Esophagus (tissue), 2 donors: ENCODE data around the gene GRID2IP. TPM values are rescaled to one million over a fixed set of nuclear protein-coding genes. Genes with fewer than 3 reads are reported as not detected.

ENCODE experiments used
- H3K27ac ChIP-seq, 2 donors: one replicate each; pipeline ENCODE4 v1.5.1; 2013; ENCODE audit warnings: low read depth in 2 of 2, mild to moderate bottlenecking in 2 of 2, inconsistent platforms in 1 of 2, low read length in 1 of 2, moderate library complexity in 1 of 2
- H3K27me3 ChIP-seq, 2 donors: one replicate each; pipeline ENCODE4 v1.6.1; 2013; ENCODE audit warnings: low read length in 2 of 2, control low read depth in 1 of 2, mild to moderate bottlenecking in 1 of 2; ENCODE audit not compliant: insufficient read depth in 2 of 2, control insufficient read depth in 1 of 2
- H3K36me3 ChIP-seq, 2 donors: one replicate each; pipeline ENCODE4 v1.6.1; 2013; ENCODE audit warnings: low read length in 1 of 2; ENCODE audit not compliant: control insufficient read depth in 2 of 2, insufficient read depth in 2 of 2
- H3K4me1 ChIP-seq, 2 donors: one replicate each; pipeline ENCODE4 v1.6.1; 2013; ENCODE audit warnings: low read length in 1 of 2; ENCODE audit not compliant: control insufficient read depth in 2 of 2, insufficient read depth in 2 of 2
- H3K4me3 ChIP-seq, 2 donors: one replicate each; pipeline ENCODE4 v1.5.1; 2013; ENCODE audit warnings: low read length in 2 of 2, mild to moderate bottlenecking in 2 of 2, low read depth in 1 of 2, moderate library complexity in 1 of 2
- H3K9me3 ChIP-seq, 2 donors: one replicate each; pipeline ENCODE4 v1.6.1; 2013; ENCODE audit warnings: mild to moderate bottlenecking in 2 of 2, low read depth in 1 of 2, low read length in 1 of 2, moderate library complexity in 1 of 2; ENCODE audit not compliant: control insufficient read depth in 2 of 2, insufficient read depth in 1 of 2
- WGBS, 2 donors: extraction: QIAGEN DNeasy Blood & Tissue Kit; methylation state at CpG; one replicate each; pipeline ENCODE4 v1.1.7; 2013; 5-methylcytosine and 5-hydroxymethylcytosine counted together
- polyA plus RNA-seq, 2 donors: library from polyadenylated mRNA; stranded (reverse); fragments of 200-250 nt; gene quantifications; one replicate each; pipeline ENCODE4 v1.2.3, GENCODE V29; 2013
- donor health status: healthy with polysubstance abuse.
- donor health status: Bipolar disorder and iron deficiency.

Gene GRID2IP
- polyA plus RNA-seq, 2 donors = 0.39 to 0.44 TPM

DNA sequence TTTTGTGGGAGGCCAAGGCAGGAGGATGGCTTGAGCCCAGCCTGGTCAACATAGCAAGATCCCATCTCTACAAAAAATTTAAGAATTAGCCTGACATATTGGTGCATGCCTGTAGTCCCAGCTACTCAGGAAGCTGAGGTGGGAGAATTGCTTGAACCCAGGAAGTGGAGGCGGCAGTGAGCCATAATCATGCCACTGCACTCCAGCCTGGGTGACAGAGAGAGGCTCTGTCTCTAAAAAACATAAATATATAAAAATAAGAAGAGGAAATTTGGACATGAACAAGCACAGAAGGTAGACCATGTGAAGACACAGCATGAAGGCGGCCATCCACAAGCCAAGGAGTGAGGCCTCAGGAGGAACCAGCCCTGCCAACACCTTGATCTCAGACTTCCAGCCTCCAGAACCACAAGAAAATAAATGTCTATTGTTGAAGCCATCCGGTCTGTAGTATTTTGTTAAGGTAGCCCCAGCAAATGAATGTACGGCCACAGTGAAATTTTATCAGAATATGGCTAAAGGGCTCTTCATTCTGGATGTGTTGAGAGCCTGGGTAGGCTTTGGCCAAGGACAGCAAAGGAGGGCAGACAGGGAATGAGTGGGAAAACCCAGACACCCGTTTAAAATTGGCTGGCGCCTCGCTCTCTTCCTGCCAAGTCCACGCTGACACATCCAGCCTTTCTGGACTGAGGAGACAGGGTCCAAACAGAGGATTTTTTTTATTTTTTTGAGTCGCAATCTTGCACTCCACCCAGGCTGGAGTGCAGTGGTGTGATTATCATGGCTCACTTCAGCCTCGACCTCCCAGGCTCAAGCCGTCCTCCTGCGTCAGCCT, 12.9 kb upstream of the GRID2IP start:
- no peak overlapping the region for H3K27ac ChIP-seq

DNA sequence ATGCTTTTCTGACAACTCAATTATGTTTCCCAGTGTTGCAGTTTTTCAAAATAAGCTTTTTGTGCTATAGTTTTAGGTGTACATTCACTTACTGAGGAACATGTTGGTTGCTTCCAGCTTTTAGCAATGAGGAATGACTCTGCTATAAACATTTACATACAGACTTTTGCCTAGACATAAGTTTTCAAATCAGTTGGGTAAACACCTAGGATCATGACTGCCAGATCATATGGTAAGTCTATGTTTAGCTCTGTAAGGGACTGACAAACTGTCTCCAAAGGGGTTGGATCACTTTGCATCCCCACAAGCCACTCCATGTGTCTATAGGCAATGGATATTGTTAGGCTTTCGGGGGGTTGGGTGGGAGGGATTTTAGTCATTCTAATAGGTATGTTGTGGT, 10.8 kb upstream of the GRID2IP start:
- 84 to 89% methylated on average over 1 of the region's 1 CpG for WGBS, 2 donors
- no peaks in the 10 kb centered on the region for H3K36me3 ChIP-seq

More for the DNA sequence above, 12.9 kb upstream of the GRID2IP start:
- Histone ChIP-seq H3K4me3 (no peak overlapping the region), H3K4me1 (no peaks in the 10 kb centered on the region), H3K9me3 (no peaks in the 10 kb centered on the region), H3K27me3 (no peaks in the 10 kb centered on the region), H3K36me3 (no peaks in the 10 kb centered on the region)
- WGBS, 2 donors = 78 to 84% methylated on average over 12 of the region's 12 CpGs

DNA sequence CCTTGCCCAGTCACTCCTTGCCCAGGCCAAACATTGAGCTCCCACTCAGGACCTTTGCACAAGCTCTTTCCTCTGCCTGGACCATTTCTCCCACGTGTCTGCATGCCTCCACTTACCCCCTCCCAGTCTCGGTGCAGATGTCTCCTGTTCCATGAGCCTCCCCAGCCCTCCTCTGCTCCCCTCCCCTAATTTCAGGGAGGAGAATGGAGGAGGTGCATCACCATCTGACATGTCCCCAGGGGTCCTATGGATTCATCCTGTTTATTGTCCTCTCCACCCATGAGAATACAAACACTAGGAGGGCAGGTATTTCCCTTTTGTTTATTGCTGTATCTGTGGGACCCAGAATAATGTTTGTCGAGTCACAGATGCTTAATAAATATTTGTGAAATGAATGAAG, 8.6 kb upstream of the GRID2IP start:
- 35 to 45% methylated on average over 3 of the region's 3 CpGs for WGBS, 2 donors
- Histone ChIP-seq H3K4me1 (no peaks in the 10 kb centered on the region), H3K4me3 (no peak overlapping the region), H3K27ac (no peak overlapping the region), H3K9me3 (no peaks in the 10 kb centered on the region), H3K27me3 (no peaks in the 10 kb centered on the region), H3K36me3 (no peaks in the 10 kb centered on the region)

More for the DNA sequence above, 10.8 kb upstream of the GRID2IP start:
- H3K27ac ChIP-seq = no peak overlapping the region
- no peaks in the 10 kb centered on the region for H3K27me3 ChIP-seq
- H3K4me1 ChIP-seq = no peaks in the 10 kb centered on the region
- no peaks in the 10 kb centered on the region for H3K9me3 ChIP-seq
- H3K4me3 ChIP-seq = no peak overlapping the region

DNA sequence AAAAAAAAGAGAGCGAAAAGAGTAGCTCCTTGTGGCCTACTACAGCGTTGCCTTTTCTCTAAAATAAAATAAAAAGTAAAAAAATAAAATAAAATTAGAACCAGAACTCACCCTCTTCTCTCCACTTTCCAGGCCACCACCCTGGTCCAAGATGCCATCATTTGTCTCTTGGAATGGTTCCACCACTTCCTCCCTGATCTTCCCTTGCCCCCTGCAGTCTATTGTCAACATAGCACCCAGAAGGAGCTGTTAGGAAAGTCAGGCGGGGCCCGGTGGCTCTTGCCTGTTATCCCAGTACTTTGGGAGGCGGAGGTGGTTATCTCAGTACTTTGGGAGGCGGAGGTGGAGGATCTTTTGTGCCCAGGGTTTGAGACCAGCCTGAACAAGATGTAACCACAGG, 7.6 kb upstream of the GRID2IP start:
- no peaks in the 10 kb centered on the region for H3K36me3 ChIP-seq
- no peaks in the 10 kb centered on the region for H3K9me3 ChIP-seq
- WGBS, 2 donors = 52 to 58% methylated on average over 6 of the region's 6 CpGs
- H3K27me3 ChIP-seq = no peaks in the 10 kb centered on the region
- no peak overlapping the region for H3K27ac ChIP-seq
- no peak overlapping the region for H3K4me3 ChIP-seq
- no peaks in the 10 kb centered on the region for H3K4me1 ChIP-seq

DNA sequence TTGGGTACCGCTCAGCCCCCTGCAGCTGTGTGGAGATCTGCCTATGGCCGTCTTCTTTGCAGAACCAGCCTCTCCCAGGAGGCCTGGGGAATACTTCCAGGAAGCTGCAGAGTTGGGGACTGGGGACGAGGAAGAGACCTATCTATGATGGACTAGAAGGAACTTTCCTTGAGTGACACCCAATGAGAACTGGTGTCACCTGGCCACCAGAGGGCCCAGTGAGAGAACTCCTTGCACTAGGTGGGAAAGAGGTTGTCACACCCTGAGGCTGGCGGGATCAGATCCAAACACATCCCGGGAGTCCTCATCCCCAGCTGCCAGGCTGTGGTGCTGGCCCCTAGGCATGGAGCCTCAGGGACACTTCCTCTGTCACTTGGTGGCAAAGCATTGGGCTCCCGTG, 4.9 kb upstream of the GRID2IP start:
- no peak overlapping the region for H3K4me3 ChIP-seq
- WGBS, 2 donors = 63 to 65% methylated on average over 4 to 6 of the region's 6 CpGs
- H3K27ac ChIP-seq = no peak overlapping the region
- no peaks in the 10 kb centered on the region for H3K4me1 ChIP-seq
- H3K27me3 ChIP-seq = no peaks in the 10 kb centered on the region
- no peaks in the 10 kb centered on the region for H3K36me3 ChIP-seq
- no peaks in the 10 kb centered on the region for H3K9me3 ChIP-seq

DNA sequence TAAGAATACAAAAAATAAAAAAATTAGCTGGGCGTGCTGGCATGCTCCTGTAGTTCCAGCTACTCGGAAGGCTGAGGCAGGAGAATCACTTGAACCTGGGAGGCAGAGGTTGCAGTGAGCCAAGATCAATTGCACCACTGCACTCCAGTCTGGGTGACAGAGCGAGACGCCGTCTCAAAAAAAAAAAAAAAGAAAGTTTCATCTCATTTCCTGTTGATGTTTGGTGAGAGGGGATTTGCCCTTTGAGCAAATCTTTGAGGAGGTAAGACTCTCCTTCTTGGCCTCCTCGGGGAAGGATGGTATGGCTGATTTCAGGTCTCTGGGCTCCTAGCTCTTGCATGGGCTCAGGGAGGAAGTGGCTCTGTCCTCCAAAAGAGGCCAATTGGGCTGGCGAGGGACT, 3.6 kb upstream of the GRID2IP start:
- Histone ChIP-seq H3K27ac (no peak overlapping the region), H3K36me3 (no peaks in the 10 kb centered on the region), H3K4me1 (no peaks in the 10 kb centered on the region), H3K4me3 (no peak overlapping the region), H3K9me3 (no peaks in the 10 kb centered on the region), H3K27me3 (no peaks in the 10 kb centered on the region)
- 67 to 84% methylated on average over 7 of the region's 7 CpGs for WGBS, 2 donors

DNA sequence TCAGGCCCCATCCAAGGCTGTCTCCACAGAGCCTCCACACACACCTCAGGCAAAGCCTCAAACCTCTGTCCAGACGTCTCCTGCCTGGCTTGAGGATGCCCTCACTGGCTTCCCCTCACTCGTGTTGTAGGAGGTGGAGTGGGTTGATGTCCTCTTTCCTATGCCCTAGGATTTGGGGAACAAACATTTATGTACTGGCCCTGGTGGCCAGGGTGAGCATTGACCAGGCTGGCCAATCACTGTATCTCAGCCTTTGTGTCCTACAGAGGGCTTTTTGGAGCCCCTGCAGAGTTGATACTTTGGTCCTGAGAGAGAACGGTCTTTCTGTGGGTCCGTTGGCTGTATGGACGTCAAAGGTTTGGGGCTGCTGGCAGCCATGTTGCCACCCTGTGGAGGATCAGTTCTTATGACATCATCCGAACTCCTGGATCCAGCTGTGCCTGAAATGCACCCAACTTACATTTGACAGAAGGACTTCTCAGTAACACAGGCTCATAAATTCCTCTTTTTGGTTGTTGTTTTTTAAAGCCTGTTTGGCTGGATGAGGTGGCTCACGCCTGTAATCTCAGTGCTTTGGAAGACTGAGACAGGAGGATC, 2.3 kb upstream of the GRID2IP start:
- H3K4me1 ChIP-seq = no peaks in the 10 kb centered on the region
- H3K27me3 ChIP-seq = no peaks in the 10 kb centered on the region
- no peaks in the 10 kb centered on the region for H3K9me3 ChIP-seq
- no peak overlapping the region for H3K27ac ChIP-seq
- no peak overlapping the region for H3K4me3 ChIP-seq
- H3K36me3 ChIP-seq = no peaks in the 10 kb centered on the region
- 71 to 79% methylated on average over 7 of the region's 7 CpGs for WGBS, 2 donors

DNA sequence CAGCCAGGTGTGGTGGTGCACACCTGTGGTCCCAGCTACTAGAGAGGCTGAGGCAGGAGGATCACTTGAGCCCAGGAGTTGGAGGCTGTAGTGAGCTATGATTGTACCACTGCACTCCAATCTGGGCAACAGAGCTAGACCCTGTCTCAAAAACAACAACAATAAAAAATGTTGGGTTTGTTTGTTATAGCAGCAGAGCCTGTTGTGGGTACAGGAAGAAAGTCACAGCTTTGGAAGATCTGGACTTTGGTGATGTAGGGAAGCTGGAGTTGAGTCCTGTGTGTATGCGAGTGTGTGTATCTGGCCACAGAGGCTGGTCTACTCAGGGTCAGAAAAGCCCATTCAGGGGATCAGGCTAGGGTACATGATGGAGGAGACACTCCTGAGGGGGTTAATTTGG, 3.9 kb downstream of the GRID2IP start:
- no peak overlapping the region for H3K27ac ChIP-seq
- H3K27me3 ChIP-seq = no peaks in the 10 kb centered on the region
- no peaks in the 10 kb centered on the region for H3K4me1 ChIP-seq
- no peak overlapping the region for H3K4me3 ChIP-seq
- 83 to 92% methylated on average over 1 of the region's 1 CpG for WGBS, 2 donors
- no peaks in the 10 kb centered on the region for H3K9me3 ChIP-seq
- no peaks in the 10 kb centered on the region for H3K36me3 ChIP-seq

DNA sequence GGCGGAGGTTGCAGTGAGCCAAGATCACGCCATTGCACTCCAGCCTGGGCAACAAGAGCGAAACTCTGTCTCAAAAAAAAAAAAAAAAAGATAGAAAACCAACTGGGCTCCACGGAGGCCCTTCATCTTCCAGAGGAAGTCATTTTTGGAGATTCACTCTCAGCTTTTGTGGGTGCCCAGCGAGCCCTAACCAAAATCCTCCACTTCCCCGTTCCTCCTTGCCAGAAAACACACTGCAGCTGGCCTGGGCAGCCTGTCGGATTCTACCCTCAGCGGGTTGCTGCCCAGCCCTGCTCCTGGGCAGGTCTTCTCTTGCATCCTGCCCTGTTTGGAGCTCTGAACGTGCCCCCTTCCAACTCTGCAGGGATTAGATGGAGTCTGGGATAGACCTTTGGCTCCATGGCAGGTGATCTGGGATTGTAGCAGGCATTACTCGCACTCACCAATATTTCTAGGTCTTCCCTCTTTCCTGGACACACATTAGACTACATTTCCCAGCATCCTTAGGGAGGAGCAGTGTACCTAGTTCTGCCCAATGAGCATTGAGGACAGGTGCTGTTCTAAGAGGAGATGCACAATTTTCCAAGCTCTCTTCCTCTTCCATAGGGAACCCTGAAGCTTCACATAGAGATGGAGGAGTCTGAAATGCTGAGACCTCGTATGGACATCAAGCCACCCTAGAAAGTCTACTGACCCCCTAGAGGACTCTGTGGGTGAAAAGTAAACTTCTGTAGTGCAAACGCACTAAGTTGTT, 4.6 kb downstream of the GRID2IP start:
- Histone ChIP-seq H3K36me3 (no peaks in the 10 kb centered on the region), H3K27ac (no peak overlapping the region)
- WGBS, 2 donors = 59 to 62% methylated on average over 11 of the region's 12 CpGs

More for the DNA sequence above, 4.6 kb downstream of the GRID2IP start:
- Histone ChIP-seq H3K9me3 (no peaks in the 10 kb centered on the region), H3K27me3 (no peaks in the 10 kb centered on the region), H3K4me3 (no peak overlapping the region), H3K4me1 (no peaks in the 10 kb centered on the region)
